CD4-positive, alpha-beta memory T cell (primary cell): ENCODE measurements around the gene RINL. TPM values are rescaled to one million over a fixed set of nuclear protein-coding genes. Genes with fewer than 3 reads are reported as not detected.

Source experiments
- CTCF ChIA-PET: fragments of 350-600 bp; sonication (Branson Sonifier 250); formaldehyde crosslinking; loops from one replicate; lab custom pipeline; 2021; ENCODE audit warnings: inconsistent platforms; ENCODE audit not compliant: partially characterized antibody; lab: Charles Lee
- POLR2A ChIA-PET: fragments of 350-600 bp; sonication (Branson Sonifier 250); formaldehyde crosslinking; loops from one replicate; lab custom pipeline; 2021; ENCODE audit not compliant: partially characterized antibody; lab: Charles Lee
- DNase-seq, 5 donors: peaks; one replicate each; pipeline versions ENCODE4 v3.0.0 to v3.0.0-alpha.2; 2020 to 2022; ENCODE audit warnings: mixed read lengths in 1 of 5
- H3K27ac ChIP-seq: one replicate; pipeline ENCODE4 v1.7.0; 2013; ENCODE audit warnings: low read depth, low read length
- H3K27me3 ChIP-seq: 2 replicates; pipeline ENCODE4 v1.7.0; 2013; ENCODE audit warnings: mild to moderate bottlenecking, low read length, moderate library complexity; ENCODE audit not compliant: insufficient read depth
- H3K36me3 ChIP-seq: 2 replicates; pipeline ENCODE4 v1.7.0; 2013; ENCODE audit warnings: mild to moderate bottlenecking, low read length, moderate library complexity; ENCODE audit not compliant: insufficient read depth
- H3K4me1 ChIP-seq: 2 replicates; pipeline ENCODE4 v1.7.0; 2013; ENCODE audit warnings: mild to moderate bottlenecking, low read length, moderate library complexity; ENCODE audit not compliant: insufficient read depth
- H3K4me3 ChIP-seq, 2 donors: one replicate each; pipeline ENCODE4 v1.7.0; 2013; ENCODE audit warnings: low read length in 2 of 2, mild to moderate bottlenecking in 1 of 2
- H3K9me3 ChIP-seq, 2 donors: one replicate each; pipeline ENCODE4 v1.7.0; 2013; ENCODE audit warnings: low read length in 2 of 2, control low read depth in 1 of 2; ENCODE audit not compliant: control insufficient read depth in 1 of 2
- H3K27ac Mint-ChIP-seq, 7 donors: one replicate each; pipeline ENCODE4 v1.8.0; 2020 to 2021; ENCODE audit warnings: mixed read lengths in 7 of 7, mild to moderate bottlenecking in 6 of 7, inconsistent platforms in 3 of 7, moderate library complexity in 3 of 7
- H3K27me3 Mint-ChIP-seq, 2 donors: one replicate each; pipeline ENCODE4 v1.8.0; 2020 to 2021; ENCODE audit warnings: mixed read lengths in 2 of 2
- H3K36me3 Mint-ChIP-seq, 2 donors: one replicate each; pipeline ENCODE4 v1.8.0; 2020 to 2021; ENCODE audit warnings: mixed read lengths in 2 of 2, inconsistent platforms in 1 of 2, mild to moderate bottlenecking in 1 of 2
- H3K4me1 Mint-ChIP-seq, 4 donors: one replicate each; pipeline ENCODE4 v1.8.0; 2020 to 2021; ENCODE audit warnings: mixed read lengths in 4 of 4, mild to moderate bottlenecking in 1 of 4
- H3K4me3 Mint-ChIP-seq, 8 donors: one replicate each; pipeline ENCODE4 v1.8.0; 2020 to 2021; ENCODE audit warnings: mixed read lengths in 8 of 8, mild to moderate bottlenecking in 7 of 8, moderate library complexity in 6 of 8, inconsistent platforms in 3 of 8
- H3K9me3 Mint-ChIP-seq, 8 donors: one replicate each; pipeline ENCODE4 v1.8.0; 2020 to 2021; ENCODE audit warnings: mixed read lengths in 8 of 8, mild to moderate bottlenecking in 5 of 8, inconsistent platforms in 3 of 8, moderate library complexity in 1 of 8
- intact Hi-C: fragments of 100-400 bp; cut with micrococcal nuclease; formaldehyde crosslinking; loops from one replicate; pipeline ENCODE4 v1.15.1; 2023
- polyA plus RNA-seq, 2 donors: library from polyadenylated mRNA; unstranded; fragments of 300-500 nt; fragmentation: Illumina TruSeq; gene quantifications; one replicate each; pipeline ENCODE4 v1.2.3, GENCODE V29; 2021
- total RNA-seq, 2 experiments: library from RNA; stranded (reverse); gene quantifications; one replicate each; pipeline ENCODE4 v1.2.3, GENCODE V29; 2021

RINL gene
- total and polyA plus RNA-seq, 4 experiments from 2014 or later, result 20.9 to 65.9 (median 58.8) TPM

DNA sequence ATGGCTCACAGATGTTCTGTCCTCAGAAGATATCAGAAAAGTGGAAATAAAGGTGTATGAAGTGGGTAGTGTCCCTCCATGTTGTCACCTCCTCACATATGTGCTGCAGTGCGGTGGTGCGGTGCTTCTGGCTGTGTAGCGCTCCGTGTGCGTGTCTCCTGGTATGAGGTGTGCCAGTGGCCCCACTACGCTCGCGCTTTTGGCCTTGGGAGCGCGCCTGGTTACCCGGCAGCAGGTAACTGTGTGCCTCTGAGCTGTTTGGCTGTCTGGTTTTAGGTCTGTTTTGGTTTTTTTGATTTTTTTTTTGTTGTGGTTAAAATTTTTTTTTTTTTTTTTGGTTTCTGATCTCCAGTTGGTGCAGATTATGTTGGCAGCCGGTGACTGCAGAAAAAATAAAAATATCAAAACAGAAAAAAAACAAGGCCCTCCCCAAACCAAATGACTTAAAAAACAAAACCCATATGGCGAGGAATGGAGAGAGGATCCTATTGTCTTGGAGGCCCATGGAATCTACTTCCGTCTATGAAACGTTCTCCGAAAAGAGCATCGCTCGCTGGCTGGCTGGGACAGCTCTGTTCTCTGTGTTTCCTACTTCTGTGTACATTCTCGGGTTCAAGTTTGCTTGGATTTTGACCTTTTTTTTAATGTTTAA lies 36.2 kb downstream of the RINL start:
- H3K27me3 Mint-ChIP-seq, result peaks cover 0 to 1% of the 10 kb centered on the region in 2 donors
- Histone ChIP-seq H3K36me3 (peaks cover 83% of the 10 kb centered on the region), H3K4me1 (peaks cover 76% of the 10 kb centered on the region), H3K27ac (peak overlapping the region; percentile 34), H3K9me3 (no peaks in the 10 kb centered on the region), H3K4me3 (peak overlapping the region in 1 of 2 donors; percentile 42), H3K27me3 (no peaks in the 10 kb centered on the region)
- peaks cover 75 to 89% of the 10 kb centered on the region in 2 donors for H3K36me3 Mint-ChIP-seq
- peak overlapping the region; percentile 77 to 91 (median 82) for H3K4me3 Mint-ChIP-seq
- H3K9me3 Mint-ChIP-seq, result peaks cover 0 to 14% (median 0%) of the 10 kb centered on the region in 8 donors
- intact Hi-C loops, result loop anchor here (1.0 kb wide), 3 partner anchors 8 to 27 kb away; partner anchors contain the start of gene ECH1
- peak overlapping the region; percentile 90 to 99 (median 96) for H3K27ac Mint-ChIP-seq
- peak; percentile 69 to 84 (median 72) for DNase-seq
- H3K4me1 Mint-ChIP-seq, result peaks cover 39 to 78% (median 61%) of the 10 kb centered on the region in 4 donors
- CTCF ChIA-PET, result interaction anchor here (0.6 to 2.7 kb wide), 9 partner anchors 10 to 89 kb away, joined by 3 to 16 read pairs (median 5); partner anchors contain the start of genes ECH1, MRPS12 and SARS2
- POLR2A ChIA-PET, result interaction anchor here (0.6 to 5.6 kb wide), 26 partner anchors 8 to 545 kb away, joined by 3 to 52 read pairs (median 4); partner anchors contain the start of genes ECH1, EIF3K, FAM98C and NFKBIB

DNA sequence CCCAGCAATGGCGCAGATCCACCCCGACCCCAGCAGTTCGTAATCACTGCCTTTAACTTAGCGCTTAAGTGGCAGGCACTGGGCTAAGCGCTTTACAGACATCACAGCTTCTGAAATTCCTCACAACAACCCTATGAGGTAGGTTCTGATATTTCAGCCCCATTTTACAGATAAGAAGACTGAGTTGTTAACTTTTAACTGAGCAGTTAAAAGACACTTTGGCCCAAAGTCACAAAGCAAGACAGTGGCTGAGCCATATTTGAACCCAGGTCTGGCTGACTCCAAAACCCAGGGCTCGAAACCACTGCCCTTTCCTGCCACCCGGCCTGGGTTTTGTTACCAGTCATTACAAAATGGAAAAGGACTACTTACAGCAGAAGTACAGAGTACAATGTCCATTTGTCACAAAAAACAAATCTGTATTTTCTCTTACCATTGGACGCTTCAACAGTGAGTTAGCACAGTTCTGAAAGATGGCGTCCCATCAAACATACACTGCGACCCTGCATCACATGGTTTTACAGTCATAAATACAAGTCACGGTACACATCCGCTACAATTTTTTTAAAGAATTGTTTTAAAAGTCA lies 36.8 kb downstream of the RINL start:
- Histone ChIP-seq H3K4me1 (peaks cover 71% of the 10 kb centered on the region), H3K36me3 (peaks cover 84% of the 10 kb centered on the region), H3K4me3 (no peak overlapping the region), H3K27ac (peak overlapping the region; percentile 34), H3K9me3 (no peaks in the 10 kb centered on the region), H3K27me3 (no peaks in the 10 kb centered on the region)
- Mint-ChIP-seq H3K27me3 (peaks cover 0 to 1% of the 10 kb centered on the region in 2 donors), H3K4me1 (peaks cover 38 to 73% (median 59%) of the 10 kb centered on the region in 4 donors), H3K27ac (peak overlapping the region; percentile 80 to 99 (median 96)), H3K9me3 (peaks cover 0 to 14% (median 0%) of the 10 kb centered on the region in 8 donors), H3K4me3 (peak overlapping the region; percentile 57 to 91 (median 80)), H3K36me3 (peaks cover 76 to 92% of the 10 kb centered on the region in 2 donors)
- no peak for DNase-seq
- CTCF ChIA-PET, result interaction anchor here (0.9 to 2.7 kb wide), 7 partner anchors 10 to 439 kb away, joined by 3 to 16 read pairs (median 5); partner anchors contain the start of genes ECH1, FAM98C, MRPS12 and SARS2
- intact Hi-C loops, result no loop called here
- POLR2A ChIA-PET, result interaction anchor here (0.6 to 5.6 kb wide), 12 partner anchors 8 to 545 kb away, joined by 3 to 52 read pairs (median 8); partner anchors contain the start of genes ECH1 and RINL

DNA sequence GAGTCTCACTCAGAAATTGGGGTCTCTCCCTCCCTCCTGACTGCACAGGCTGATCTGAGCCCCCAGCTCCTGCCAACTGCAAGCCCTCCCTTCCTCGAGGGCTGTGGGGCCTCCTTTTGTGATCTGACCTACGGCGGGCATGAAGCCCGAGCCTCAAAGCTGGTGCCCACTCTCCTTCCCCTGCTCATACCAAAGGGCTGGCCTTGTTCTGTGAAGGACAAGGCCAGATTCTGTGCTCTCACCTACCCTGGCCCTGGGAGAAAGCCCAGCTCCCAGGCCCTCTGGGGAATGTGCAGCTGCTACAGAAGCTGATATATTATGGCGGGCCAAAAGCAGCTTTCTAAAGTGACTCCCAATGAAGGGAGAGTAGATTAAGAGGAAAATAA lies 37.5 kb downstream of the RINL start:
- Histone ChIP-seq H3K36me3 (peaks cover 84% of the 10 kb centered on the region), H3K27me3 (no peaks in the 10 kb centered on the region), H3K27ac (peak overlapping the region; percentile 34), H3K9me3 (no peaks in the 10 kb centered on the region), H3K4me3 (no peak overlapping the region), H3K4me1 (peaks cover 64% of the 10 kb centered on the region)
- Mint-ChIP-seq H3K4me3 (peak overlapping the region in 3 of 8 donors; percentile 39 to 78 (median 61)), H3K9me3 (peaks cover 0 to 14% (median 0%) of the 10 kb centered on the region in 8 donors), H3K27me3 (peaks cover 0 to 1% of the 10 kb centered on the region in 2 donors), H3K27ac (peak overlapping the region in 5 of 7 donors; percentile 60 to 99 (median 86)), H3K4me1 (peaks cover 34 to 66% (median 53%) of the 10 kb centered on the region in 4 donors), H3K36me3 (peaks cover 73 to 91% of the 10 kb centered on the region in 2 donors)
- ChIA-PET POLR2A (interaction anchor here (0.7 to 5.6 kb wide), 6 partner anchors 9 to 71 kb away, joined by 3 to 52 read pairs (median 14); partner anchors contain the start of genes ECH1 and RINL), CTCF (interaction anchor here (0.9 to 2.7 kb wide), 4 partner anchors 10 to 438 kb away, joined by 3 to 16 read pairs (median 7); partner anchors contain the start of genes ECH1, FAM98C and RINL)
- intact Hi-C loops, result no loop called here
- DNase-seq, result no peak

DNA sequence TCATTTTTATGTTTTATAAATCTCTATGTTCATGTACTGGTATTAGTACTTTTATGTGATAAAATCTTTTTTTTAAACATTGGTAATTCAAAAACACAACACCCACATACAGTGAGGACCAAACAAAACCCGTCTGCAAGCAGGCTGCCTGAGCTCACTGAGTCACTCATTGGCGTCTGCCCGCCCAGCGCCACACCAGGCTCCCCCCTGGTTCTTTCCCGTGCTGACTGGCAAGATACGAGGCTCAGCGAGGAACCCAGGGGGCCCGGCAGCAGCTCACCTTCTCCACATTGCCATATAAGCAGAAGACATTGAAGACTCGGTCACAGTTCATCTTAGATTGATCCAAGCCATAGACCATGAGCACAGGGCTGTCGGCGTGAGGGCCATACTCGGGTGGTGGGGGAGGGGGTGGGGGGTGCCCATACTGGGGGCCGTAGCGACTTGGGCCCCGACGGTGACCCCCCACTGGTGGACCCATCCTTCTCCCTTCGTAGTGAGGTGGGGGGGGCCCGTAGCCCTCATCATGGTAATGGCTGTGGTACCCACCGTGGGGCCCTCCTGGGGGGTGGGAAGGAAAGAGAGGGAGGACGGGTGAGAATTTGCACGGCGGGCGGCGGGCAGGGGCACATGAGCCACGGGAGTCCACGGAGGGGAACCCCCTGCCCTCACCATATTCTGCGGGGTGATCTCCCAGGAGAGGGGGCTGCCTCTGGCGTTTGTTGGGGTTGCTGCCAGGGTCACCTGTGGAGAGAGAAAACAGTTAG lies 38.1 kb downstream of the RINL start:
- intact Hi-C loops, result no loop called here
- Histone ChIP-seq H3K27me3 (no peaks in the 10 kb centered on the region), H3K4me3 (no peak overlapping the region), H3K27ac (no peak overlapping the region), H3K9me3 (no peaks in the 10 kb centered on the region), H3K36me3 (peaks cover 81% of the 10 kb centered on the region), H3K4me1 (peaks cover 58% of the 10 kb centered on the region)
- Mint-ChIP-seq H3K9me3 (peaks cover 0 to 12% (median 0%) of the 10 kb centered on the region in 8 donors), H3K36me3 (peaks cover 69 to 89% of the 10 kb centered on the region in 2 donors), H3K27me3 (peaks cover 0 to 1% of the 10 kb centered on the region in 2 donors), H3K27ac (peak overlapping the region in 5 of 7 donors; percentile 55 to 99 (median 57)), H3K4me3 (peak overlapping the region in 1 of 8 donors; percentile 54), H3K4me1 (peaks cover 30 to 60% (median 49%) of the 10 kb centered on the region in 4 donors)
- POLR2A ChIA-PET, result interaction anchor here (0.7 to 5.6 kb wide), 8 partner anchors 9 to 52 kb away, joined by 3 to 52 read pairs (median 8); partner anchors contain the start of genes ECH1, HNRNPL and RINL
- CTCF ChIA-PET, result interaction anchor here (0.9 to 2.0 kb wide), 3 partner anchors 9 to 437 kb away, joined by 3 to 10 read pairs (median 4); partner anchors contain the start of genes ECH1, FAM98C and RINL
- DNase-seq, result no peak

DNA sequence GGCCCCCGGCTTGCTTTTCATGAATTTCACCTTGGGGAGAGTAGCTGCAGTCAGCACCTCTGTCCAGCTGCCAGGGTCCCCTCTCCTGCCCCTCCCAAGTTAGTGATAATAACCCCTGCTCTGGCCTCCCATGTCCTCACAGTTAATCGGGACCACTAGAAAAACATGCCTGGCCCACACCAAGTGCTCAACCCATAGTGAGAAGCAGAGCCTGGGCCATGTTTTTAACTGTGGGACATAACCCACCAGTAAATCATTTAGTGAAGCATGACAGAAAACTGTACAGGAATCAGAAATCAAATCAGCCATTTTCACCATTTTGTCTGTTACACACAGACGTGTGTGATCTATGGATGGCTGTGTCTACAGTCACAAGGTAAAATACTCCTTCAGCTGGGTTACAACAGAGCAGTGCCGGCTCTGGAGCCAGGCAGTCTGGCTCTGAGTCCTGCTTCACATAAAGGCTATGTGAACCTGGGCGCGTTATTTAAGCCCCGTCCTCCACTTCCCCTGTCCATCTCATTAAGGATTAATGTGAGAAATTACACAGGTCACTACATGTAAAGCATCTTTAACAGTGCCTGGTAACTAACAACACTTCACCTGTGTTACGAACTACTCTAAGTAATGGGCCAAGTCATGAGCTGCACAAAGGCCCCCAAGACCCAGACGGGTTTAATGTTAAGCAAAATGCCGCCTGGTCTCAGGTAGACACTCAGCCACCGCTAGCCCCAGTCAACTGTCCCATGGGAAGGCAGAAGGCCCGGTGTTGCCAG lies 38.9 kb downstream of the RINL start:
- ChIA-PET CTCF (interaction anchor here (1.1 to 2.0 kb wide), 2 partner anchors 8 to 39 kb away, joined by 4 to 10 read pairs; partner anchors contain the start of genes ECH1 and RINL), POLR2A (interaction anchor here (0.6 to 5.6 kb wide), 6 partner anchors 10 to 70 kb away, joined by 3 to 40 read pairs (median 8); partner anchors contain the start of genes HNRNPL and RINL)
- intact Hi-C loops, result no loop called here
- Histone ChIP-seq H3K27ac (no peak overlapping the region), H3K36me3 (peaks cover 72% of the 10 kb centered on the region), H3K4me3 (no peak overlapping the region), H3K9me3 (no peaks in the 10 kb centered on the region), H3K4me1 (peaks cover 50% of the 10 kb centered on the region), H3K27me3 (no peaks in the 10 kb centered on the region)
- peaks cover 0 to 1% of the 10 kb centered on the region in 2 donors for H3K27me3 Mint-ChIP-seq
- peaks cover 0 to 14% (median 0%) of the 10 kb centered on the region in 8 donors for H3K9me3 Mint-ChIP-seq
- H3K27ac Mint-ChIP-seq, result peak overlapping the region in 6 of 7 donors; percentile 66 to 86 (median 78)
- H3K4me3 Mint-ChIP-seq, result peak overlapping the region in 1 of 8 donors; percentile 49
- DNase-seq, result no peak
- peaks cover 27 to 53% (median 44%) of the 10 kb centered on the region in 4 donors for H3K4me1 Mint-ChIP-seq
- H3K36me3 Mint-ChIP-seq, result peaks cover 64 to 83% of the 10 kb centered on the region in 2 donors
